OCI-LY7 (cell line): Measurements from ENCODE around the gene WDR7. TPM values are rescaled to one million over a fixed set of nuclear protein-coding genes. Genes with fewer than 3 reads are reported as not detected.

Experiments used
- BruUV-seq: library from RNA; stranded (reverse); fragments of 400-500 nt; replicated peaks from 2 replicates; lab custom pipeline; 2021; lab: Mats Ljungman, UMichigan
- CTCF ChIA-PET: fragments of 300-600 bp; sonication (Branson Sonifier 250); formaldehyde crosslinking; loops from one replicate; lab custom pipeline; 2022; ENCODE audit warnings: antibody characterized with exemption; ENCODE audit not compliant: unreplicated experiment; lab: Charles Lee
- POLR2A ChIA-PET: fragments of 300-600 bp; sonication (Branson Sonifier 250); formaldehyde crosslinking; loops from one replicate; lab custom pipeline; 2022; ENCODE audit warnings: antibody characterized with exemption; lab: Charles Lee
- DNase-seq: peaks from one replicate; pipeline ENCODE4 v3.0.0-alpha.2; 2015; ENCODE audit warnings: low spot score
- H2AFZ ChIP-seq: fragments of 200-600 bp; sonication (generic), shearing (Covaris generic); 2 replicates; pipeline ENCODE4 v1.6.1; 2014; ENCODE audit warnings: mild to moderate bottlenecking, antibody characterized with exemption, low read length, moderate library complexity
- H3K27ac ChIP-seq: fragments of 200-600 bp; sonication (generic); 2 replicates; pipeline ENCODE4 v1.5.1; 2014; ENCODE audit warnings: mixed run types, low read depth, mild to moderate bottlenecking, moderate library complexity, low read length, inconsistent platforms; ENCODE audit not compliant: poor library complexity, severe bottlenecking
- H3K36me3 ChIP-seq: fragments of 200-600 bp; sonication (generic); 2 replicates; pipeline ENCODE4 v1.6.1; 2014; ENCODE audit warnings: mild to moderate bottlenecking, antibody characterized with exemption, low read length, moderate library complexity, mixed read lengths; ENCODE audit not compliant: insufficient read depth
- H3K4me1 ChIP-seq: fragments of 200-600 bp; sonication (generic); 2 replicates; pipeline ENCODE4 v1.5.1; 2014; ENCODE audit warnings: mild to moderate bottlenecking, low read length; ENCODE audit not compliant: insufficient read depth, poor library complexity, severe bottlenecking
- H3K4me2 ChIP-seq: fragments of 200-600 bp; sonication (generic); 2 replicates; pipeline ENCODE4 v1.6.1; 2014; ENCODE audit warnings: mild to moderate bottlenecking, low read length
- H3K4me3 ChIP-seq: fragments of 200-600 bp; sonication (generic); 2 replicates; pipeline ENCODE4 v1.5.1; 2014; ENCODE audit warnings: mild to moderate bottlenecking, low read depth, low read length; ENCODE audit not compliant: poor library complexity, severe bottlenecking
- H3K79me2 ChIP-seq: fragments of 200-600 bp; sonication (generic); 2 replicates; pipeline ENCODE4 v1.6.1; 2016; ENCODE audit warnings: low read depth, mild to moderate bottlenecking, low read length, moderate library complexity, mixed read lengths; ENCODE audit not compliant: insufficient read depth
- H3K9me2 ChIP-seq: fragments of 200-600 bp; sonication (generic); 2 replicates; pipeline ENCODE4 v1.6.1; 2016; ENCODE audit warnings: mild to moderate bottlenecking, low read length, mixed read lengths; ENCODE audit not compliant: insufficient read depth
- H3K9me3 ChIP-seq: fragments of 200-600 bp; sonication (generic); 2 replicates; pipeline ENCODE4 v1.6.1; 2014; ENCODE audit warnings: mild to moderate bottlenecking, mixed run types, low read length, mixed read lengths
- H4K20me1 ChIP-seq: fragments of 200-600 bp; sonication (generic); 2 replicates; pipeline ENCODE4 v1.6.1; 2014; ENCODE audit warnings: mild to moderate bottlenecking, antibody characterized with exemption, low read length, moderate library complexity, mixed read lengths; ENCODE audit not compliant: insufficient read depth
- CTCF ChIP-seq: fragments of 200-600 bp; sonication (generic); conservative IDR thresholded peaks from 2 replicates; pipeline ENCODE4 v1.5.1; 2014; ENCODE audit warnings: mild to moderate bottlenecking, antibody characterized with exemption, low read length, moderate library complexity, mixed read lengths
- EZH2phosphoT487 ChIP-seq: fragments of 200-600 bp; sonication (generic); IDR thresholded peaks from 2 replicates; pipeline ENCODE4 v1.6.1; 2018; ENCODE audit warnings: low read depth, borderline replicate concordance, mild to moderate bottlenecking, mixed run types, antibody characterized with exemption, low read length, moderate library complexity, mixed read lengths
- intact Hi-C: fragments of 100-400 bp; cut with micrococcal nuclease; formaldehyde crosslinking; loops from one replicate; pipeline ENCODE4 v1.10.0; 2022; ENCODE audit not compliant: unreplicated experiment
- total RNA-seq, 2 experiments: library from RNA; depleted of rRNA in 1 of 2; stranded (reverse); fragments of >200 nt in 1 of 2; shearing (Covaris generic) in 1 of 2; gene quantifications; 2 replicates each; pipeline ENCODE4 v1.2.3, GENCODE V29; 2014 to 2022

The WDR7 gene
- total RNA-seq, 2 experiments from 2014 or later = 13.2 to 17.1 TPM

GRCh38 chr18:56712761-56713160 is 61.6 kb downstream of the WDR7 start:
- POLR2A ChIA-PET = interaction anchor here (0.6 kb wide), 1 partner anchor 1995 kb away, joined by 3 read pairs; no protein-coding TSS in a partner anchor
- Histone ChIP-seq H3K36me3 (no peaks in the 10 kb centered on the region), H2AFZ (no peak overlapping the region), H3K9me3 (no peaks in the 10 kb centered on the region), H3K4me2 (no peak overlapping the region), H3K4me1 (no peaks in the 10 kb centered on the region), H3K79me2 (no peaks in the 10 kb centered on the region), H3K27ac (no peak overlapping the region), H4K20me1 (no peaks in the 10 kb centered on the region), H3K9me2 (no peaks in the 10 kb centered on the region), H3K4me3 (no peak overlapping the region)
- DNase-seq = no peak
- CTCF ChIA-PET = no interaction called here
- BruUV-seq = no TSS peak
- TF ChIP-seq EZH2phosphoT487 (no peak), CTCF (no peak)
- intact Hi-C loops = no loop called here

GRCh38 chr18:56715121-56715520 is 64.0 kb downstream of the WDR7 start:
- Histone ChIP-seq H3K4me1 (no peaks in the 10 kb centered on the region), H3K9me3 (no peaks in the 10 kb centered on the region), H3K9me2 (no peaks in the 10 kb centered on the region), H3K4me2 (no peak overlapping the region), H3K27ac (no peak overlapping the region), H4K20me1 (no peaks in the 10 kb centered on the region), H3K36me3 (no peaks in the 10 kb centered on the region), H3K79me2 (no peaks in the 10 kb centered on the region), H2AFZ (no peak overlapping the region), H3K4me3 (no peak overlapping the region)
- intact Hi-C loops = no loop called here
- DNase-seq = no peak
- POLR2A ChIA-PET = interaction anchor here (0.6 to 1.1 kb wide), 2 partner anchors 14 to 100 kb away, joined by 3 to 5 read pairs; no protein-coding TSS in a partner anchor
- TF ChIP-seq CTCF (no peak), EZH2phosphoT487 (no peak)
- CTCF ChIA-PET = no interaction called here
- BruUV-seq = no TSS peak

GRCh38 chr18:56716692-56717146 is 65.6 kb downstream of the WDR7 start:
- H3K79me2 ChIP-seq = no peaks in the 10 kb centered on the region

More at GRCh38 chr18:56716692-56717146, 65.6 kb downstream of the WDR7 start:
- H3K9me3 ChIP-seq = no peaks in the 10 kb centered on the region
- no peaks in the 10 kb centered on the region for H3K36me3 ChIP-seq
- no peaks in the 10 kb centered on the region for H3K9me2 ChIP-seq
- ChIA-PET POLR2A (interaction anchor here (0.7 kb wide), 1 partner anchor 664 kb away, joined by 3 read pairs; no protein-coding TSS in a partner anchor), CTCF (no interaction called here)
- H3K4me1 ChIP-seq = no peaks in the 10 kb centered on the region
- DNase-seq = no peak
- intact Hi-C loops = no loop called here
- TF ChIP-seq CTCF = no peak
- TF ChIP-seq EZH2phosphoT487 = no peak
- BruUV-seq = no TSS peak
- no peak overlapping the region for H2AFZ ChIP-seq
- no peaks in the 10 kb centered on the region for H4K20me1 ChIP-seq
- no peak overlapping the region for H3K27ac ChIP-seq
- no peak overlapping the region for H3K4me2 ChIP-seq
- no peak overlapping the region for H3K4me3 ChIP-seq
